Glutamatergic neuron (in vitro differentiated cells): ENCODE measurements around the gene IRX2. TPM values are rescaled to one million over a fixed set of nuclear protein-coding genes. Genes with fewer than 3 reads are reported as not detected.

ENCODE experiments used
- DNase-seq: peaks from one replicate; pipeline ENCODE4 v3.0.0; 2022
- H3K27ac Mint-ChIP-seq: one replicate; pipeline ENCODE4 v1.8.0; 2020; ENCODE audit warnings: mild to moderate bottlenecking, mixed read lengths, inconsistent platforms; ENCODE audit not compliant: unreplicated experiment
- H3K27me3 Mint-ChIP-seq: one replicate; pipeline ENCODE4 v1.8.0; 2020; ENCODE audit warnings: mild to moderate bottlenecking, moderate library complexity, mixed read lengths, inconsistent platforms; ENCODE audit not compliant: unreplicated experiment
- H3K36me3 Mint-ChIP-seq: one replicate; pipeline ENCODE4 v1.8.0; 2020; ENCODE audit warnings: mild to moderate bottlenecking, mixed read lengths, inconsistent platforms; ENCODE audit not compliant: unreplicated experiment
- H3K4me1 Mint-ChIP-seq: one replicate; pipeline ENCODE4 v1.8.0; 2020; ENCODE audit warnings: mild to moderate bottlenecking, low read depth, mixed read lengths, inconsistent platforms; ENCODE audit not compliant: unreplicated experiment
- H3K4me3 Mint-ChIP-seq: one replicate; pipeline ENCODE4 v1.8.0; 2020; ENCODE audit warnings: mild to moderate bottlenecking, mixed read lengths, inconsistent platforms; ENCODE audit not compliant: unreplicated experiment
- H3K9me3 Mint-ChIP-seq: one replicate; pipeline ENCODE4 v1.8.0; 2020; ENCODE audit warnings: mild to moderate bottlenecking, moderate library complexity, mixed read lengths, inconsistent platforms; ENCODE audit not compliant: unreplicated experiment
- total RNA-seq: library from RNA; stranded (reverse); fragmentation: NEBNext Ultra II Directional; extraction: Animal tissue kit (Norgen Biotek cat#: 25700); gene quantifications from one replicate; pipeline ENCODE4 v1.2.1, GENCODE V29; 2021; ENCODE audit not compliant: unreplicated experiment
- TF ChIP-seq, protein P1 (sequence below): fragments of 200-600 bp; sonication (generic); IDR thresholded peaks from one replicate; pipeline ENCODE4 v1.5.0; 2021; ENCODE audit not compliant: partially characterized antibody, unreplicated experiment

IRX2 gene
- total RNA-seq, 1 donor from 2014 or later, result 60.7 TPM

DNA sequence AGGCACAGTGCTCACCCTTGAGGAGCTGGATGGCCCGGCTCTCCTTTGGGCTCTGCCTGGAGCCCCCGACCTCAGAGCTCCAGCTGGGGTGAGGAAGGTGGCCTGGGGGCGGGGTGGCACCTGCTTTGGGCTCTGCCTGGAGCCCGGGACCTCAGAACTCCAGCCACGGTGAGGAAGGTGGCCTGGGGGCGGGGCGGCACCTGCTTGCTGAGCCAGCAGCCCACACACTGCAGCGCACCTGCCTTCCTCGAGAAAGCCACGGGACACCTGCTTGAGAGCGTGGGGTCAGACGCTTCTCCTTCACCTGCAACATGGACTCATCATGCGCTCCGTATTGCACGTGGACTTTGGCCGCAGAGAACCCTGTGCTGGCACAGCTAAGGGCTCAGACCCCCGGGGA, 51.8 kb downstream of the IRX2 start:
- H3K27ac Mint-ChIP-seq, result no peak overlapping the region
- TF ChIP-seq, protein P1, sequence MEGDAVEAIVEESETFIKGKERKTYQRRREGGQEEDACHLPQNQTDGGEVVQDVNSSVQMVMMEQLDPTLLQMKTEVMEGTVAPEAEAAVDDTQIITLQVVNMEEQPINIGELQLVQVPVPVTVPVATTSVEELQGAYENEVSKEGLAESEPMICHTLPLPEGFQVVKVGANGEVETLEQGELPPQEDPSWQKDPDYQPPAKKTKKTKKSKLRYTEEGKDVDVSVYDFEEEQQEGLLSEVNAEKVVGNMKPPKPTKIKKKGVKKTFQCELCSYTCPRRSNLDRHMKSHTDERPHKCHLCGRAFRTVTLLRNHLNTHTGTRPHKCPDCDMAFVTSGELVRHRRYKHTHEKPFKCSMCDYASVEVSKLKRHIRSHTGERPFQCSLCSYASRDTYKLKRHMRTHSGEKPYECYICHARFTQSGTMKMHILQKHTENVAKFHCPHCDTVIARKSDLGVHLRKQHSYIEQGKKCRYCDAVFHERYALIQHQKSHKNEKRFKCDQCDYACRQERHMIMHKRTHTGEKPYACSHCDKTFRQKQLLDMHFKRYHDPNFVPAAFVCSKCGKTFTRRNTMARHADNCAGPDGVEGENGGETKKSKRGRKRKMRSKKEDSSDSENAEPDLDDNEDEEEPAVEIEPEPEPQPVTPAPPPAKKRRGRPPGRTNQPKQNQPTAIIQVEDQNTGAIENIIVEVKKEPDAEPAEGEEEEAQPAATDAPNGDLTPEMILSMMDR, result no peak
- H3K4me1 Mint-ChIP-seq, result no peaks in the 10 kb centered on the region
- peaks cover 5% of the 10 kb centered on the region for H3K27me3 Mint-ChIP-seq
- H3K9me3 Mint-ChIP-seq, result peaks cover 8% of the 10 kb centered on the region
- no peak for DNase-seq
- peaks cover 17% of the 10 kb centered on the region for H3K36me3 Mint-ChIP-seq
- no peak overlapping the region for H3K4me3 Mint-ChIP-seq

DNA sequence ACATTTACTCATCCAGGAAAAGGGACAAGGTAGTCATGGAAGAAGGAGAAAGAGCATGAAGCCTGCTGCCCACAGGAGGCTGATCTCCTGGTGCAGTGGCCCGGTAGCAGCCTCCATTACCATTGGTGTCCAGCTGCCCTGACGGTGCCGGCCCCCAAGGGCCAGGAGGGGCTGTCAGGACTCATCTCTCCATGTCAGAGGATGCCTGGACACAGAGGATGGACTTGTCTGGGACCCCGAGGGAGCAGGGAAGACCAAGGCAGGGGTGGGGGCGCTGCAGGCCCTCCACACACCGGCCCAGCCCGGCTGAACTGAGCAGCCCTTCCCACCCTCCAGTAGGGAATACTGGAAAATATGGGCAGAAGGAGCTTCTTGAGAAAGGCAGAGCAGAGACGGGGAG, 52.2 kb downstream of the IRX2 start:
- Mint-ChIP-seq H3K27ac (no peak overlapping the region), H3K9me3 (peaks cover 8% of the 10 kb centered on the region), H3K4me1 (no peaks in the 10 kb centered on the region), H3K4me3 (no peak overlapping the region), H3K27me3 (peaks cover 6% of the 10 kb centered on the region), H3K36me3 (peaks cover 22% of the 10 kb centered on the region)
- TF ChIP-seq, protein P1, result no peak
- DNase-seq, result no peak

DNA sequence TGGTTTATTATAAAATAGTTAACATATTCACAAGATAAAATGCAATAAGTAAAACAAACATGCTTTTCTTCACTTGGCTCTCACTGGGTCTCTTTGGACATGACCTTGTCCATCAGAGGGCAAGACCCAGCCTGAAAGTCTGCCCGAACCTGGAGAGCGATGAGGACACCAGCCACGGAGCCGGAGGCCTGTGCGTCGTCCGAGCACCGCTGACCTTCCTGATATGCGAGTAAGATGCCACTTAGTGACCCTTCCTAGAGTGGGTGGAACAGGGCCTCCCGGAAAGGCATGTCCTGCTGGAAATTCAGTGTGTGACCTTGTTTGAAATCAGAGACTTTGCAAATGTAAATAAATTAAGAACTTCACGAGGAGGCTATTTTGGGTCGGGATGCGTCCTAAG, 52.9 kb downstream of the IRX2 start:
- no peaks in the 10 kb centered on the region for H3K4me1 Mint-ChIP-seq
- TF ChIP-seq, protein P1, result no peak
- peaks cover 25% of the 10 kb centered on the region for H3K36me3 Mint-ChIP-seq
- no peak overlapping the region for H3K4me3 Mint-ChIP-seq
- peaks cover 8% of the 10 kb centered on the region for H3K9me3 Mint-ChIP-seq
- no peak for DNase-seq
- H3K27me3 Mint-ChIP-seq, result peaks cover 8% of the 10 kb centered on the region
- H3K27ac Mint-ChIP-seq, result no peak overlapping the region

DNA sequence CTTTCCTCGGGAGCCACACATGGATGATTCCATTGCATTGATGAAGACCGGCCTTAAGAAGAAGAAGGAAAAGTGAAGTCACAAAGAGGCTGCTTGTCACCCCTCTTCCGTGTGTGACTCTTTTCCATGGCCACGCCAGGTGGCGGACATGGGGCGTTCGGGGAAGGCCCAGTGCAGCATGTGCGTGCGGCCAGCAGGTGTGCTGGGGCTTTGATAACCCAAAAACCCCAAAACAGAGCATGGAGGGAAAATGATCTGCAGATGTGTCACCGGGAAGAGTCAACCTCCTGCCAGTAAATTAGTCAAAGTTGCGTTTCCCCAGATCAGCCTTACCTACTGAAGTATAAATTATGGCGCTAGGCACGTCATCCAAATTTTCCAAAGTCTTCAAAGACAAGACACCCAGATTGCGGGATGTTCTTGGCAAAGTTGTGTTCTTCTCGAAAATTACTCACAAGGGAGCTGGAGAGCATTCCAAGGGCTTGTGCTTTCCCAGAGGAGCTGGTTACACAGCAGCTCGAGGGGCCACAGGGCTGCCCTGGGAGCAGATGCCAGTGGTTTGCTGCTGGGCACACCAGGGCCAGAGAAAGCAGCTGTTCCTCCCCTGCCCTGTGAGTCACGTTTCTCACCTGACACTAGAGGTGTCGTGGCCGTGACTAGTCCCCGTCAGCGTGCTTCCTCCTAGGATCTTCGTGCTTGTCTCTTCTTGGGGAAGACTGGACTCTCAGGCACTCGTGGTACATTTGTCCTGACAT, 53.9 kb downstream of the IRX2 start:
- Mint-ChIP-seq H3K9me3 (peaks cover 8% of the 10 kb centered on the region), H3K36me3 (peaks cover 25% of the 10 kb centered on the region), H3K4me1 (no peaks in the 10 kb centered on the region), H3K4me3 (no peak overlapping the region), H3K27me3 (peaks cover 8% of the 10 kb centered on the region), H3K27ac (no peak overlapping the region)
- TF ChIP-seq, protein P1, result no peak
- DNase-seq, result no peak

DNA sequence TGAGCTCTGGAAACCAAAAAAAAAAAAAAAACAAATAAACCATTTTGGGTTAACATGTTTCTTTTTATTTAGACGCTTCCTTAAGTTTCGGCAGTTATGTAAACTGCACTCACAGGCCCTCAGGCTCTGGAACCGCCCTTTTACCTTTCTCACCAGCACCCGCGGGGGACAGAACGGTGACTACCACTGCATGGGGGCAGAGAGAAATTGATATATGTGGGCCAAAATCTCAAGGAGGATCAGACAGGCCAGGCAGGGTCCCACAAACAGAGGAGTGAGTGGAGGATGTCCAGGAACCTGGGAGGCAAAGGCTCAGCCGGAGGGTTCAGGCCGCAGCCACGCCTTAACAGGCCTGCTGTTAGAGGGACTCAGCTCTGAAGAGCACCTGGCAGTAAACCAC, 54.4 kb downstream of the IRX2 start:
- Mint-ChIP-seq H3K27ac (no peak overlapping the region), H3K27me3 (peaks cover 11% of the 10 kb centered on the region), H3K4me3 (no peak overlapping the region), H3K9me3 (peaks cover 8% of the 10 kb centered on the region), H3K36me3 (peaks cover 25% of the 10 kb centered on the region), H3K4me1 (no peaks in the 10 kb centered on the region)
- TF ChIP-seq, protein P1, result no peak
- no peak for DNase-seq
